ENCODE measurements around the gene AMDHD2. TPM values are rescaled to one million over a fixed set of nuclear protein-coding genes. Genes with fewer than 3 reads are reported as not detected.
A peak's percentile ranks its signal among the peaks of the same experiment; 100 is the strongest.
"Not testable (repeated sequence)": the region's sequence is repeated elsewhere in the genome, so short reads cannot be mapped to it uniquely, and the experiment has no call there.

Gene AMDHD2
- total RNA-seq, 2 experiments from 2014 or later = 51.8 to 59.7 TPM

DNA sequence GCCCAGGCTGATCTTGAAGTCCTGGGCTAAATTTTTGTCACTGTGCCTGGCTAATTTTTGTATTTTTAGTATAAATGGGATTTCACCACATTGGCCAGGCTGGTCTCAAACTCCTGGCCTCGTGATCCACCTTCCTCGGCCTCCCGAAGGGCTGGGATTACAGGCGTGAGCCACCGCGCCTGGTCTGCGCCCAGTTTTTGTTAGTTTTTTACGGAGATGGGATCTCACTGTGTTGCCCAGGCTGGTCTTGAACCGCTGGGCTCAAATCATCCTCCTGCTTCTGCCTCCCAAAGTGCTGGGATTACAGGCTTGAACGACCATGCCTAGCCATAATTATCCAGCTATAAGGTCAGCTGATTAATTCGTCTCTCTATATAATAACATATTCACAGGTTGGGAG is 13.7 kb downstream of the AMDHD2 start:
- peaks cover 8% of the 10 kb centered on the region for H3K36me3 ChIP-seq (ENCODE audit: insufficient read depth, low read length)
- no TSS peak for BruUV-seq (replicated peaks)
- H3K9me2 ChIP-seq (ENCODE audit: insufficient read depth, low read length) = no peaks in the 10 kb centered on the region
- H4K20me1 ChIP-seq (ENCODE audit: insufficient read depth, low read length) = 0 out of 2 replicates have a peak, but pooled peaks cover 3% of the 10 kb centered on the region
- no peak overlapping the region for H3K4me2 ChIP-seq (ENCODE audit: low read length)
- no peak overlapping the region for H2AFZ ChIP-seq (ENCODE audit: low read length)
- no peak overlapping the region for H3K27ac ChIP-seq (ENCODE audit: low read depth, low read length, poor library complexity, severe bottlenecking)
- DNase-seq (ENCODE audit: low spot score) = no peak
- no peaks in the 10 kb centered on the region for H3K9me3 ChIP-seq (ENCODE audit: low read length)
- H3K79me2 ChIP-seq (ENCODE audit: insufficient read depth, low read depth, low read length) = peaks cover 5% of the 10 kb centered on the region; the same call in 1 of the 2 replicates
- peaks cover 21% of the 10 kb centered on the region for H3K4me1 ChIP-seq (ENCODE audit: insufficient read depth, low read length, poor library complexity, severe bottlenecking)
- H3K4me3 ChIP-seq (ENCODE audit: low read depth, low read length, poor library complexity, severe bottlenecking) = no peak overlapping the region
- no peak for TF ChIP-seq EZH2phosphoT487 (IDR thresholded peaks at IDR 0.05; ENCODE audit: borderline replicate concordance, low read depth, low read length)
- TF ChIP-seq, protein P1, sequence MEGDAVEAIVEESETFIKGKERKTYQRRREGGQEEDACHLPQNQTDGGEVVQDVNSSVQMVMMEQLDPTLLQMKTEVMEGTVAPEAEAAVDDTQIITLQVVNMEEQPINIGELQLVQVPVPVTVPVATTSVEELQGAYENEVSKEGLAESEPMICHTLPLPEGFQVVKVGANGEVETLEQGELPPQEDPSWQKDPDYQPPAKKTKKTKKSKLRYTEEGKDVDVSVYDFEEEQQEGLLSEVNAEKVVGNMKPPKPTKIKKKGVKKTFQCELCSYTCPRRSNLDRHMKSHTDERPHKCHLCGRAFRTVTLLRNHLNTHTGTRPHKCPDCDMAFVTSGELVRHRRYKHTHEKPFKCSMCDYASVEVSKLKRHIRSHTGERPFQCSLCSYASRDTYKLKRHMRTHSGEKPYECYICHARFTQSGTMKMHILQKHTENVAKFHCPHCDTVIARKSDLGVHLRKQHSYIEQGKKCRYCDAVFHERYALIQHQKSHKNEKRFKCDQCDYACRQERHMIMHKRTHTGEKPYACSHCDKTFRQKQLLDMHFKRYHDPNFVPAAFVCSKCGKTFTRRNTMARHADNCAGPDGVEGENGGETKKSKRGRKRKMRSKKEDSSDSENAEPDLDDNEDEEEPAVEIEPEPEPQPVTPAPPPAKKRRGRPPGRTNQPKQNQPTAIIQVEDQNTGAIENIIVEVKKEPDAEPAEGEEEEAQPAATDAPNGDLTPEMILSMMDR (conservative IDR thresholded peaks at IDR 0.05; ENCODE audit: low read length) = no peak
- POLR2A ChIA-PET = no interaction called here
- intact Hi-C loops (cut with micrococcal nuclease; ENCODE audit: unreplicated experiment) = loop anchor here (2.0 to 10.0 kb wide), 4 partner anchors 21 to 221 kb away; partner anchors contain the start of genes ATP6V0C and SRRM2
- CTCF ChIA-PET (ENCODE audit: unreplicated experiment) = no interaction called here

DNA sequence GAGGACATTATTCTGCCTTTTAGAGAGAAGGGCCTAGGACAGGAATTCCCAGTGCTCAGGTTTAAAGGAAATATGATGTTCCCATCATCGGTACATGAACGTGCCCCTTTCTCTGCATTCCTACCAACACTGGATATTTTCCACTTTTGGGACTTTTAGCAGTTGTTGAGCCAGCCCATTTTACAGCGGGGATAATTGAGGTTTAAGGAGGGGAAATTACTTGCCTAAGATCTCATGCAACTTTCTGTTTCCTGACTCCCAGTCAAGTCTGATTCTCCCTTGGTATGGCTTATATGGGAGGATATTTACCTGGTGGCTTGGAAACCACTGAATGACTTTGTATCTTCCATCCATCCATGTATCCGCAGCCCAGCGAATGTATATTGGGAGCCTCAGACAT is 14.2 kb downstream of the AMDHD2 start:
- DNase-seq (ENCODE audit: low spot score); CTCF ChIA-PET (ENCODE audit: unreplicated experiment); POLR2A ChIA-PET; H4K20me1 ChIP-seq (ENCODE audit: insufficient read depth, low read length); H3K9me3 ChIP-seq (ENCODE audit: low read length); H3K79me2 ChIP-seq (ENCODE audit: insufficient read depth, low read depth, low read length); H3K4me3 ChIP-seq (ENCODE audit: low read depth, low read length, poor library complexity, severe bottlenecking); H3K9me2 ChIP-seq (ENCODE audit: insufficient read depth, low read length); H3K27ac ChIP-seq (ENCODE audit: low read depth, low read length, poor library complexity, severe bottlenecking); H3K4me2 ChIP-seq (ENCODE audit: low read length); H2AFZ ChIP-seq (ENCODE audit: low read length); H3K36me3 ChIP-seq (ENCODE audit: insufficient read depth, low read length): not testable (repeated sequence)
- H3K4me1 ChIP-seq (ENCODE audit: insufficient read depth, low read length, poor library complexity, severe bottlenecking) = peaks cover 26% of the 10 kb centered on the region
- intact Hi-C loops (cut with micrococcal nuclease; ENCODE audit: unreplicated experiment) = loop anchor here (10.0 kb wide), 2 partner anchors 140 to 220 kb away; partner anchors contain the start of gene SRRM2
- TSS peak; percentile 18 for BruUV-seq (replicated peaks)

DNA sequence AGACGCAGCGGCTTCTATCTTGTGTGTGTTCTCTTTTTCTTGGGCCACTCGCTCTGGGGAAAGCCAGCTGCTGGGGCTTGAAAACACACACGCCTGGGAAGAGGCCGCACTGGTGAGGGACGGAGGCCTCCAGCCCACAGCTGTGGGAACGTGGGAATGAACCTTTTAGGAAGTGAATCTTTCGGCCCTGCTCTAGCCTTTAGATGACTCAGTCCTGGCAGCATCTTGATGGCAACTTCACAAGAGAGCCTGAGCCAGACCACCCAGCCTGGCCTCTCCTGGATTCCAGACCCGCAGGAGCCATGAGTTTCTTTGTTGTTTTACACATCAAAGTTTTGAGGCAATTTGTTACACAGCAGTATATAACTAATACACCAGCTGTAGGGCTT is 15.4 kb downstream of the AMDHD2 start:
- intact Hi-C loops (cut with micrococcal nuclease; ENCODE audit: unreplicated experiment) = loop anchor here (10.0 kb wide), 2 partner anchors 139 to 219 kb away; partner anchors contain the start of gene SRRM2
- Histone ChIP-seq H2AFZ (ENCODE audit: low read length) (no peak overlapping the region), H3K9me3 (ENCODE audit: low read length) (no peaks in the 10 kb centered on the region), H3K4me1 (ENCODE audit: insufficient read depth, low read length, poor library complexity, severe bottlenecking) (peaks cover 33% of the 10 kb centered on the region), H3K9me2 (ENCODE audit: insufficient read depth, low read length) (no peaks in the 10 kb centered on the region), H3K27ac (ENCODE audit: low read depth, low read length, poor library complexity, severe bottlenecking) (no peak overlapping the region), H4K20me1 (ENCODE audit: insufficient read depth, low read length) (0 out of 2 replicates have a peak, but pooled peaks cover 6% of the 10 kb centered on the region), H3K79me2 (ENCODE audit: insufficient read depth, low read depth, low read length) (peaks cover 16% of the 10 kb centered on the region), H3K4me2 (ENCODE audit: low read length) (no peak overlapping the region), H3K4me3 (ENCODE audit: low read depth, low read length, poor library complexity, severe bottlenecking) (no peak overlapping the region), H3K36me3 (ENCODE audit: insufficient read depth, low read length) (peaks cover 8% of the 10 kb centered on the region; the same call in 1 of the 2 replicates)
- TF ChIP-seq EZH2phosphoT487 (IDR thresholded peaks at IDR 0.05; ENCODE audit: borderline replicate concordance, low read depth, low read length) = no peak
- TF ChIP-seq, protein P1 (conservative IDR thresholded peaks at IDR 0.05; ENCODE audit: low read length) = no peak
- no peak for DNase-seq (ENCODE audit: low spot score)
- no TSS peak for BruUV-seq (replicated peaks)
- ChIA-PET POLR2A (no interaction called here), CTCF (ENCODE audit: unreplicated experiment) (no interaction called here)
